Coronary artery (tissue), 2 donors: ENCODE data around the gene TM9SF2.
"Not testable (repeated sequence)": the region's sequence is repeated elsewhere in the genome, so short reads cannot be mapped to it uniquely, and the experiment has no call there.

ENCODE experiments used
- DNase-seq: peaks from one replicate; pipeline ENCODE4 v3.0.0-alpha.2; 2017; ENCODE audit warnings: low spot score
- H3K27ac ChIP-seq, 2 donors: fragments of 200-600 bp; sonication (generic); one replicate each; pipeline ENCODE4 v1.5.1; 2016 to 2019
- H3K4me3 ChIP-seq: fragments of 200-600 bp; sonication (generic); 2 replicates; pipeline ENCODE4 v1.5.1; 2016; ENCODE audit warnings: mild to moderate bottlenecking, moderate library complexity
- TF ChIP-seq, protein P1 (sequence below): fragments of 200-600 bp; sonication (generic); IDR thresholded peaks from one replicate; pipeline ENCODE4 v1.5.1; 2019; ENCODE audit warnings: antibody characterized with exemption

The TM9SF2 gene

GRCh38 chr13:99564386-99564785 lies 63.1 kb downstream of the TM9SF2 start:
- Histone ChIP-seq H3K27ac (no peak overlapping the region), H3K4me3 (no peak overlapping the region)
- no peak for DNase-seq
- TF ChIP-seq, protein P1, sequence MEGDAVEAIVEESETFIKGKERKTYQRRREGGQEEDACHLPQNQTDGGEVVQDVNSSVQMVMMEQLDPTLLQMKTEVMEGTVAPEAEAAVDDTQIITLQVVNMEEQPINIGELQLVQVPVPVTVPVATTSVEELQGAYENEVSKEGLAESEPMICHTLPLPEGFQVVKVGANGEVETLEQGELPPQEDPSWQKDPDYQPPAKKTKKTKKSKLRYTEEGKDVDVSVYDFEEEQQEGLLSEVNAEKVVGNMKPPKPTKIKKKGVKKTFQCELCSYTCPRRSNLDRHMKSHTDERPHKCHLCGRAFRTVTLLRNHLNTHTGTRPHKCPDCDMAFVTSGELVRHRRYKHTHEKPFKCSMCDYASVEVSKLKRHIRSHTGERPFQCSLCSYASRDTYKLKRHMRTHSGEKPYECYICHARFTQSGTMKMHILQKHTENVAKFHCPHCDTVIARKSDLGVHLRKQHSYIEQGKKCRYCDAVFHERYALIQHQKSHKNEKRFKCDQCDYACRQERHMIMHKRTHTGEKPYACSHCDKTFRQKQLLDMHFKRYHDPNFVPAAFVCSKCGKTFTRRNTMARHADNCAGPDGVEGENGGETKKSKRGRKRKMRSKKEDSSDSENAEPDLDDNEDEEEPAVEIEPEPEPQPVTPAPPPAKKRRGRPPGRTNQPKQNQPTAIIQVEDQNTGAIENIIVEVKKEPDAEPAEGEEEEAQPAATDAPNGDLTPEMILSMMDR: no peak

DNA sequence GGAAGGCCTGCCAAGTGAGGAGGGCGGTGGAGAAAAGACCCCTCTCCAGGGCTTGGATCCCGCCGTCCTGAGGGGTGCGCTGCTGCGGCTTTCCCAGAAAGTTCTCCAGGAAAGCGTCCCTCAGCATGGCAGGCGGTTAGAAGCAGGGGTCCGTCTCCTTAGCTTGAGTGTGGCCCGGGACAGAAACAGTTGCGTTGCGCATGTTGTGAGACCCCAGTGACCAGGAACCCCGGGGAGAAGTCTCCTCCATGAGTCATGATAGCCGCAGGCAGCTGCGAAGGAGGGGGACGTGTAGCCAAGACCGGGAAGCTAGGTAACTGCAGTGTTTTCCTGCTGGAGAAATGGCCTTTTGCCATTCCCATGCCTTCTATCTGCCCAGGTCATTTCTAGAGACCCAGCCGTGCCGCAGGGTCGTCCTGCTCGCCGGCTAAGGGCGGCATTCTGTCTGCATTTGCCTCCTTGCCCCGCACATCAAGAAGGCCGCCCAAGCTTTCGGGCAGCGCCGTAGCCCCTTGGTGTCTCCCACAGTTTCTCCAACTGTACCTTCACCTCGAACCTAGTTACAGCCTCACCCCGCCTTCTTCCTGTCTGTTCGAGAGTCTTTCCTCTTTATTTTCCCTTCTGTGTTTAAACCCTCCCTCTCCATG lies 64.3 kb downstream of the TM9SF2 start:
- no peak for DNase-seq
- Histone ChIP-seq H3K27ac (no peak overlapping the region), H3K4me3 (no peak overlapping the region)
- TF ChIP-seq, protein P1: no peak

- TF ChIP-seq, protein P1: no peak
- no peak overlapping the region for H3K4me3 ChIP-seq
- DNase-seq: no peak
- no peak overlapping the region for H3K27ac ChIP-seq
Measured at GRCh38 chr13:99566125-99567083, 65.1 kb downstream of the TM9SF2 start.

GRCh38 chr13:99568901-99569300 lies 67.6 kb downstream of the TM9SF2 start:
- not testable (repeated sequence) for DNase-seq, H3K4me3 ChIP-seq

GRCh38 chr13:99572131-99572530 lies 70.9 kb downstream of the TM9SF2 start:
- H3K4me3 ChIP-seq: no peak overlapping the region
- no peak for DNase-seq

More at GRCh38 chr13:99568901-99569300, 67.6 kb downstream of the TM9SF2 start:
- H3K27ac ChIP-seq: not testable (repeated sequence)

DNA sequence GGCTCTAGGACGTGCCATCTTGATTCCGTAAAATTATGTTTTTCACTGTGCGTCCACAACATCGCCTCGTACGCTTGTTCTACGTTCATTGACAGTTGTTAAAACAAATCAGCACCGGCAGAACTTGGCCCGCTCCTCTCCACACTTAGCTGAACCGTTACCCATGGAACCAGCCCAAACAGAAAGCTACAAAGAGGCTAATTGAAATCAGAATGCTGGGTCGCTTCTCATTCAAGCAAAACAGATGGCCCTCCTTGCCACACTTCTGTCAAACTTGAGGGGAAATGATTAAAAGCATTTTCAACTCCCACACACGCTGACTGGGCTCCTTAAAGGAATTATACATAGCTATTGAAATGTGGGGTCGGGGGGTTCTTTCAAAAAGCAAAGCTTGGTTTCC lies 71.6 kb downstream of the TM9SF2 start:
- TF ChIP-seq, protein P1: no peak
- H3K4me3 ChIP-seq: no peak overlapping the region
- no peak overlapping the region for H3K27ac ChIP-seq
- no peak for DNase-seq

More at GRCh38 chr13:99572131-99572530, 70.9 kb downstream of the TM9SF2 start:
- TF ChIP-seq, protein P1: no peak
- no peak overlapping the region for H3K27ac ChIP-seq

DNA sequence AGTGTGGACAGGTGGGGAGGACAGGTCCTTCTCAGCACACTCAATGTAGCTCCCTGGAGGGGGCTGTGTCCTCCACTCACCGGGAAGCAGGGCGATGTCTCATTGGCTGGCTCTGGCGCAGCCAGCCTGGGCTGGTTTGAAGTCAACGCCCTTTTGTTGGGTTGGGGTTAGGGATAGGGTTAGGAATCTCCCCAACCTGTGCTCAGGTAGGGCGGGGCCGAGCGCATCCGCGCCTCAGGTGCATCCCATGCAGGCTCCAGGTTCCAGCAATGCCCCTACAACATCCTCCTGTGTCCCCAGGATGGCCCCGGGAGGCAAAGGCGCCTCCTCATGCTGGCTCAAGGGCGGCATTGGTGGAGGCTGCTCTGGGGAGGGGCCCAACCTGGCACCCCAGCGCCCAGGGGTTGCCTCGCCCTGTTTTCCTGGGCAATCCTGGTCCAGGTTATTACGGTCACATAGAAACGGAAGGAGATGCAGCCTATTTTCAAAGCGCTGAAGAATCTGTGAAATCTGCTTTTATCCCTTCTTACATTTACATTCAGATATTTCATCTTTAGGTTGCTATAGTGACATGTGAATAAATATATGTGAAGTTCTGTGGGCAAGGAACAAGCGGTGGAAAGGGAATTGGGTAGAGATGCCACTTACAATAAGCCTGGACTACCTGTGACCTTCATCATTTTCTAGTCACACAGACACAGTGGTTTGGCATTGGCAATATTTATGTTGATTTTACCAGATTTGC lies 74.3 kb downstream of the TM9SF2 start:
- Histone ChIP-seq H3K27ac (no peak overlapping the region), H3K4me3 (no peak overlapping the region)
- TF ChIP-seq, protein P1: no peak
- DNase-seq: no peak
